KG1 (cell line): ENCODE results near the gene EYS.

ENCODE experiments used
- DNase-seq: peaks from one replicate; lab custom pipeline; 2025; lab: John Stamatoyannopoulos, UW

EYS gene

DNA sequence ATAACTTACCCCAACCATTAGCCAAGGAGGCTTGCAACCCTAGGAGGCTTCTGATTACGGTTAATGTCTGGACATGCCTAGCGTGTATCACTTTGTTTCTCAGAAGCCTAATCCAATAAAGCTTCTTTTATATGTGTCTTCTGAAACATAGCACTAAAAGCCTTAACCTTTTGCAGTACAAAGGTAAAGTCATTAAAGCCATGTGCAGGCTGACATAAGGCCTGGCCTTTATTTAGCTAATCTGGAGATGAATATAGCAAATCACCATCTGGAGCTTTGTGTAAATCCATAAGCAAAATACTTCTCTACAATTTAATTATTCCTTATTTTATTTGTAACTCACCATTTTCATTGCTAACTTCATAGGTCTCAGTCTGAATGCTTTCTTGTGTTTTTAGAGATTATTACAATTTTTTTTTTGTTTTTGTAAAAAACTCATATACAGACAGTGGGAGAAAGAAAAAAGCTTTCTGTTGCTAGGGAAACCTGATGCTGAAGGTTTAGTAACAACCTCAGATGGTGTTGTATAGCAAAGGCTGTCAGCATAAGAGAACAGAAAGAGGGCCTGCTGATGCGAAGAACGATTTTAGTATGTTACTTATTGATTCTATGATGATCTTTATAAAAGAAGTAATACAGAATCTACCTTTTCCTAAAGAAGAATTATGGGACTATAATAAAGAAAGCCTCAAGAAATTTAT, at the start of gene EYS:
Gene EYS (minus strand): TSS at position 101 of the 701 bp plus-strand sequence. CDS start 211,816 bp downstream, outside the sequence.
- no peak for DNase-seq

DNA sequence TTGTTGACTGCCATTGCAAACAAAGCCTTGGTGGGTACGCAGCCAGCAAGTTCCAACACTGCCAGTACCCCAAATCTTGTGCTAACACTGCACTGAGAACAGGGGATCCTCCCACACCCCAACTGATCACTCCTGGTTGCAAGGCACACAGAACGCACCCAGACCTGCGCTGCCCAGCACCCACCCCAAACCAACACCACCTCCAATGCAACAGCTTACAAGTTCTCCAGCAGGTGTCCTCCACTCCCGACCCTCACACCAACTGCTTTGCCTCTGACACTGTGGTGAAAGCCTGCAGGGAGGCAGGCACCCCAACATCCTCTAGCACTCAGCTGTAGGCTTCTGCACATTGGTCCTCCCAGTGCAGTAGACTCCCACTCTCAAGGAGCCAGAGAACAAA, 39.3 kb upstream of the EYS start:
- DNase-seq: no peak

DNA sequence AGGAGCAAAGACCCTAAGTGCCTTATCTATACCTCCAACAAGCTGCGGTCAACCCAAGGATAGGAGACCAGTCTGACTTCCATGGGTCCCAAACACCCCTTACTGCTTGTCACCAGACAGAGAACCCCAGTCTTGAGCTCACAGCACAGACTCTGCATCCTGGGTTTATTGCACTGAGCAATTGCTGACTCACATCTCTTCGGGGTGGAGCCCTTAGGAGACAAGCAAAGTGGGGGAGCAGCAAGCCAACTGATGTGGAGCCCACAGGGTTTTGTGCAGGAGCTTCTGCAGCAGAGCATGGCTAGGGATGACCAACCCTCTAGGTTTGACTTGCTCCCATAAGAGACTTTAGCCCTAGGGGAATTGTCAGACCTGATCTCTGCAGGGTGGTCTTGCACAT, 38.6 kb upstream of the EYS start:
- DNase-seq: no peak

DNA sequence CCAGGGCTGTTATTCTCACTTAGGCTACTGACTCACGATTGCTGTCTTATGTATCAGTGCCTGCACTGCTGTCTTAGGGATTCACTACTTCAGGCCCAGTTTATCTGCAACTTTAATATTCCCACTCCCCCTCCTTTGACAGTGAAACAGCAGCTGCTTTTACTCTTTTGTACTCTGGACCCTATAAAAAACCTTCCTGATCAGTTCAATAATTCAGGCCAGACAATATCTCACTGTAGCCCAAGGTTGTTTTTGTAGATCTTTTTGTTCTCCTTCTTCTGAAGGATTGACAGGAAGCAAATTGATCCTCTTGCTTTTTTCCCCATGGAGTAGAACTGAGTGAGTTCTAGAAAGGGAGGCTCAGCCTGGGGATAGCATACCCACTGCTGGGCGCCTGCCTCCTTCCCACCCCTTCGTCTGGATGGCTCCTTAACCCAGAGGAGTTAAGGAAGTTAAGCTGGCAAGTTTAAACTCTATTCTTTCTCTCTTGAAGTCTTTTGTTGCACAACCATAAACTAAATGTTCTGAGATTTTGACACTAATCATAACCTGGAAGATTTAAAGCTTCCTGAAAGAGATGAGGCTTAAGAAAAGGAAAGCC, 22.0 kb upstream of the EYS start:
- DNase-seq: no peak

DNA sequence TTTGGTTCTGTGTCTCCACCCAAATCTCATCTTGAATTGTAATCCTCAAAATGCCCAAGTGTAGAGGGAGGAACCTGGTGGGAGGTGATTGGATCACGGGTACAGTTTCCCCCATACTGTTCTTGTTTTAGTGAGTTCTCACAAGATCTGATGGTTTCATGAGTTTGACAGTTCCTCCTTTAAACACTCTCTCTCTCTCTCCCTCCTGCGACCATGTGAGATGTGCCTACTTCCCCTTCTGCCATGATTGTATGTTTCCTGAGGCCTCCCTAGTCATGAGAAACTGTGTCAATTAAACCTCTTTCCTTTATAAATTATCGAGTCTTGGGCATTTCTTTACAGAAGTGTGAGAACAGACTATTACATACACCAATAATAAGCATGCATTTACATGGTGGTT, 12.1 kb upstream of the EYS start:
- no peak for DNase-seq

DNA sequence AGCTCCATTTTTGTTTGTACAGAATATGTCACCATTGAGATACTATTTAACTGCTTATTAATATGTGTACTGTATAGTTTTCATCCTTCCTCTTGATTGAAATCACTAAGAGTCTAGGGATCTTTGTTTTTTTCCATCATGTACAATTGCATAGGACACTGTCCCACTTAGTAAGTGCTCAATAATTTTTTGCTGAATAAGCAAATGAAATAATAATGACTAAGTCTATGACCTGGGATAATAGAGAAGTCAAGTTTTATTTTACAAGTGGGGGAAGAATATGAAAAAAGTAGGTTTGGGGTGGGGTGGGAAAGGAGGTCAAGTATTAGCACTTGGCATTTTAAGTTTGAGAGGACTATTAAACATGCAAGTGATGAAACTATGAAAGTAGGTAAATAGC, 4.5 kb upstream of the EYS start:
- DNase-seq: no peak

DNA sequence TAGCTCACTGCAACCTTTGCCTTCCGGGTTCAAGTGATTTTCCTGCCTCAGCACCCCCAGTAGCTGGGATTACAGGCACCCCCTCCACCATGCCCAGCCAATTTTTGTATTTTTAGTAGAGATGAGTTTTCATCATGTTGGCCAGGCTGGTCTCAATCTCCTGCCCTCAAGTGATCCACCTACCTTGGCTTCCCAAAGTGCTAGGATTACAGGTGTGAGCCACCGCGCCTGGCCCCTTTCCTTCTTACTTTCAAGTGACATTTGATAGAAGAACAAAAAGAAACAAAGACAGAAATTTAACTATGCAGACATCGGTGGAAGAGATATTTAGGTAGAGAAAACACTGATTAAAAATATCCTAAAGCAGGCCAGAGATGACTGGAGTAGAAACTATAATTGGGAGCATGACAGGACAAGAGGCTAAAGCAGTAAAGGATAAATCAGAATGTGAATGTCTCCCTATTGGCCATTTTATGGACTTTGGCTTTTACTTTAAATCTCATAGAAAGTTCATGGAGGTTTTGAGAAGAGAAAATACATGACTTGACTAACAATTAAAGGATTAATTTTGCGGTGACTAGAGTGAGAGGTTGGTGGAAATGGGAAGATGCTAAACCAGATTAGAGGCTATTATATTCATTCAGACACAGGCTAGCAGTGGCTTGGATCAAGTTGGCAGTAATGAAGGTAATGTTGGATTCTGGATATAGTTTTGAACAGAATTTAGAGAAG, 2.2 kb upstream of the EYS start:
- DNase-seq: no peak

DNA sequence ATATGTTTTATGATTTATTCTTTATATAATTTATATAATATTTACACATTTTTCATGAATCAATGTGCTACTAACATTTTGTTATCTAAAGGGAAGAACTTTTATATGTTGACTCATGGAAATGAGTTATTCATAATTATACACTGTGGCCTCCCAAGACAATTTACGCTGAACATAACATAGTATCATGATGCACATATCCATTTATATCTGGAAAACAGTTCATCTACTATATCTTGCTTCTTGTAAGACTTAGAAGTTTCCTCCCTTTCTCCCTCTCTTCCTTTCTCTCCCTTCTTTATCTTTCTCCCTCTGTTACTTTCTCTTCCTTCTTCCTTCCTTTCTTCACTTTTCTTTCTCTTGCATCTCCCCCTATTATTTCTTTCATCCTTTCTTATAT, 1.1 kb upstream of the EYS start:
- DNase-seq: no peak

DNA sequence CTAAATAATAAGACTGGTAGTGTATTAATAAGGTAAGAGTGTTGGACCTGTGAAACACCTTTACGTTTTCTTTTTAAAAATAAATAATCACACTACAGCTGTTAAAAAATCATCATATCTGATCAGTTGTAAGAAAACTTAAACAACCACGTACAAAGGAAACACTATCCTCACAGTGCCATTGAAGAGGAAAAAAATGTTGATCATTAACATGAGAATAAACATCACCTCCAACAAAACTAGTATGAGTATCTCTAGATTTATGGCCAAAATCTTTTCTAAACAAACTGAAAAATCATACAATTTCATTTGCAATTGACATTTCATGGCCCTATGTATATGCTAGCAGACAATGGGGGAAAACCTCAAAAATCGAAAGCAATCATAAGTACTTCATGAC, 590 bp downstream of the EYS start:
- DNase-seq: no peak

DNA sequence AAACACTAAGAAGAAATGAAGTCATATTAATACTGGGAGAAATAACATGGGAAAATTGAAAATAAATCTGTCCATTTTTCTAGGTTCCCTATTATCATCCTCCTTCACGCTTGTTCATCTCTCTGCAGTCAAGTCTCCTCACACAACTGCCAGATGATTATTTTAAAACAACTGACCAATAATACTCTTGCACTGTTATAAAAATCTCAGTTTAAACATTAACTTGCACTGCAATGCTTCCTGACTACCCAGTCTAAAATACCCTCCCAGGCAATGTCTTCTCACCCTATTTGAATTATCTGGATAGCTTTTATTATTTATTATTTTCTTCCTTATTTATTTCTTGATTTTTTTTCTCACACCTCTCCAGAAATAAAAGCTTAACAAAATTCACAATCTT, 5.7 kb downstream of the EYS start:
- DNase-seq: no peak

DNA sequence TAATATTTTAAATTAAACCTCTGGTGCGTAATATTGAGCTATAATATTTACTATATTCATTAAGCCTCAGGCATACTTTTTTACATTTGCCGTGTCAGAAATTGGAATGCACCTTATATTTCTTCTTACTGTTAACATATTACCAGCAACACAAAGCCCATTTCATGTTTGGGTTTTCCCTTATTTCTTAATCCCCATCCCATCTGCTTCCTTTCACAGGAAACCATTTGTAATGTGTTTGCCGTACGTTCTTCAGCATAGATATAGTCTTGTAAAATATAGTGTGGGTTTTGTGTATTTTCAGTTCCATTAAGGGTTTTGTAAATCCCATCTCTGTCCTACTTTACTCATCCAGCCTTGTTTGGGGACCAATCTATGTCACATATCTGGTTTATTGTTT, 6.5 kb downstream of the EYS start:
- no peak for DNase-seq

DNA sequence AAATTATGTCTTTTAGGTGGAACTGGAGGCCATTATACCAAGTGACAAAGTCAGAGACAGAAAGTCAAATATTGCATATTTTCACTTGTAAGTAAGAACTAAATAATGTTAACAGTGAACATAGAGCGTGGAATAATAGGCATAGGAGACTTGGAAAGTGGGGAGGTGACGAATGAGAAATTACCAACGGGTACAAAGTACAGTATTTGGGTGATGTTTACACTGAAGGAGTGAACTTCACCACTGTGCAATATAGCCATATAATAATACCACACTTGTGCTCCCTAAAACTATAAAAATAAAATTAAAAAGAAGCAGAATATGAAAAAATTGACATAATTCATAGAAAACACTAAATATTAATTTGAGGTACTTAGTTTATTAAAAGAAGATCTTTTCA, 14.9 kb downstream of the EYS start:
- no peak for DNase-seq

DNA sequence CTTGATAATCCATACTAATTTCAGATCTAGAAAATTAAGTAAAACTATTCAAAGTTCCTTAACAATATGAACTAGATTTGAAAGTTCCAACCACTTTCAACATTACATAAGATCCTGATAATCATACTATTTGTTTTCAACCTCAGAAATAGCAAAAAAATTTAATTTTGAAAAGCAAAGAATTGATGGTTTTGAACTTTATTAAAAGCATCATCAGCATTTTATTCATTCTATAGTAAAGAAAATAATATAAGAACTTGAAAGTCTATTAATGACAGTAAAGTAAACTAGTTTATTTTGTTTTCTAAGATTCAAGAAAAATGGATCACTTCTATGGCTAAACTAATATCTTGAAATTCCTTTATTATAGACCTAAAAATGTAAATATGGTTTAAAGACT, 26.8 kb downstream of the EYS start:
- DNase-seq: no peak

DNA sequence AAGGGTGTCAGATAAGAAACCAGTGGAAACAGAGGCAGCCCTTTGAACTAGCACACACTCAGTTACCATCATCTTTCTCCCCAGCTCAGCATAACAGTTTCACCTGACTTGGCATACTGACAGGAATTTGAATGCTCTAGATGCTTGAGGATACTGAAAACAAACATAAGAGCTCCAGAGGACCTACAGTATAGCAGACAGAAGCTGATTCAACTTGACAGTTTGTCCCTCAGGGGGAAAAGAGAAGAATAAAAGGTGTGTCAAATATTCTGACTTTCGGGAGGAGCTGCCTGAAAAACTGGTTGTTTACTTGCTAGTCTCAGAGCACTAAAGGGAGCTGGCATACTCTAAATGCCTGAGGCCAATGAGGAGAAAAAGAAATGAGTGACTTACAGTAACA, 35.1 kb downstream of the EYS start:
- DNase-seq: no peak

DNA sequence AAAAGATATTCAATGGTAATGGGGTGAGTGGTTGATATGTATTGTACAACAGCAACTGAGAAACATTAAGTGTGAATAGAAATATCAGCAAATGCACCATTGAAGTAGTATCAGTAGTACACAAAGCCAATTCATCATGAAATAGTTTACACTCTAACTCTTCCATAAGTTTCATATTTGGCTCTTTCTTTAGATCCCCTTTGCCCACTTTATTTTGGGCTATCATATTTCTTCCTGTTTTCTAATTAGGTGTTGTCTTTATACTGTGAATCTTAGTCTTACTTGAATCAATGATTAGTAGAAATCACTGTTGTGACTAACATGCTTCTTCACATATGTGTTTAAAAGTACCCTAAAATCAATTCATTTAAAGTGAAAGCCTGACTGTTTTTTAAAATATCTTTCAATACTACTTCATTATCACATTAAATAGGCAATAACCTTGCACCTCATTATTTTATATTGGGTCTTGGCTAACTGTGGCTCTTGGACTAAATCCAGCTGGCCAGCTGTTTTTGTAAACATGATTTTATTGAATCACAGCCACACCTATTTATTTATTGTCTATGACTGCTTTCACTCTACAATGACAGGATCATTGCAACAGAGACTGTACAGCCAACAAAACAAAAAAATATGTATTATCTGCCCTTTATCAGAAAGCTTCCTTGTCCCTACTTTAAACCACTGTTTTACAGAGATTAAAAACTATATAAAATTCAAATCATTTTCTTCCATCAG, 38.9 kb downstream of the EYS start:
- DNase-seq: no peak

DNA sequence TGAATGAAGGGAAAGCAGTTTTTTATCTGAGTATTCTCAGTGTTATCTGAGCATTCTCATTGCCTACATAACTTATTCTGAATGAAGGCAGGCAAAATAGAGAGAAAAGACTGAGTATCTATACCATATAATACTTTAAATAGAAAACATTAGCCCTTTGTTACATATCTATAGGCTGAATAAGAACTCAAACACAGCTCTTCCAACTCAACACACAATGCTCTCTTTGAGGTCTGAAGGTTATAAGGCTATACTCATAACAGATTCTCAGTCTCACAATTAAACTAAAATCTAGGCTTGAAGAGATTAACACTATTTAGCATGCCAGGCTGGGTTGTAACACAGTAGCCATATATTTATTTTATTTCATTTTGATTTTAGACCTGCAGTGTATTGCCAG, 56.9 kb downstream of the EYS start:
- DNase-seq: no peak

DNA sequence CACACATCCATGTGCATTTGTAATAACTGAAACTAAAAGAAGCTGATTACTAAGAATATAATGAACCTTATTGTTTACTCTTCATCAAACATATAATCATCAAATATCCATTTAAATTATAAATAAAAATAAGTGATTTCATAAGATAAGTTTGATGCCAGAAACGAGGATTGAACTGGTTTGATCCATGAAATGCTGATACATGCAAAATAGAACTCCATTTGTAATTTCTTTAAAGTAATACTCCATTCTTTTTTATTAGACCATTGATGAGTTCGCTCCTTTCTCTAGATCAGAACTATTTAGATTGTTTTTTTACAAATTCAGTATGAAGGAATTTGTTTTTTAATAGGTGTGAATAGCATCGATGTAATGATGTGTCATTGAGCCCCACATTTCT, 57.6 kb downstream of the EYS start:
- no peak for DNase-seq

DNA sequence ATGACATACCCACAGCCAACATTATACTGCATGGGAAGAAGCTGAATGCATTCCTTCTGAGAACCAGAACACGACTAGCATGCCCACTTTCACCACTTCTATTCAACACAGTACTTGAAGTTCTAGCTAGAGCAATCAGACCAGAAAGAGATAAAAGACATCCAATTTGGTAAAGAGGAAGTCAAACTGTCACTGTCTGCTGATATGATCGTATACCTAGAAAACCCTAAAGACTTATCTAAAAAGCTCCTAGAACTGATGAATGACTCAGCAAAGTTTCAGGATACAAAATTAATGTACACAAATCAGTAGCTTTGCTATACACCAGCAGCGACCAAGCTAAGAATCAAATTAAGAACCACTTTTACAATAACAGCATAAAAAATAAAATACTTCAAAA, 60.5 kb downstream of the EYS start:
- DNase-seq: no peak

DNA sequence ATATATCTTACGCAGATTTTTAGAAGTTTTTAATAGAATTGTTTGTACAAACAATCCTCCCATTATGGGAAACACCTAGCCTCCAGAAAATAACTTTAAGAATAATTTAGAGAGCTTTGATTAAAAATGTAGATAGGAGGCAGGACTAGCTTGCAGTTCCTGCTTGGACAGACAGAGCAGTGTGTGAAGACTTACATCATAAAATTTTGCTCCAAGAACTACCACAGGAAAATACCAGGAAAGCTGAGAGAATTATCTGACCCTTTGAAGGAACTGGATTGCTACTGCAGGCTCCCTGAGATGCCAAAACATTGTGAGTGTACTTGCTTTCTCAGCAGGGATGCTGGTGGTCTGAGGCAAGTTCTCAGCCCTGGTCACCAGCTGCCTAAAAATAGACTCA, 64.2 kb downstream of the EYS start:
- DNase-seq: no peak

DNA sequence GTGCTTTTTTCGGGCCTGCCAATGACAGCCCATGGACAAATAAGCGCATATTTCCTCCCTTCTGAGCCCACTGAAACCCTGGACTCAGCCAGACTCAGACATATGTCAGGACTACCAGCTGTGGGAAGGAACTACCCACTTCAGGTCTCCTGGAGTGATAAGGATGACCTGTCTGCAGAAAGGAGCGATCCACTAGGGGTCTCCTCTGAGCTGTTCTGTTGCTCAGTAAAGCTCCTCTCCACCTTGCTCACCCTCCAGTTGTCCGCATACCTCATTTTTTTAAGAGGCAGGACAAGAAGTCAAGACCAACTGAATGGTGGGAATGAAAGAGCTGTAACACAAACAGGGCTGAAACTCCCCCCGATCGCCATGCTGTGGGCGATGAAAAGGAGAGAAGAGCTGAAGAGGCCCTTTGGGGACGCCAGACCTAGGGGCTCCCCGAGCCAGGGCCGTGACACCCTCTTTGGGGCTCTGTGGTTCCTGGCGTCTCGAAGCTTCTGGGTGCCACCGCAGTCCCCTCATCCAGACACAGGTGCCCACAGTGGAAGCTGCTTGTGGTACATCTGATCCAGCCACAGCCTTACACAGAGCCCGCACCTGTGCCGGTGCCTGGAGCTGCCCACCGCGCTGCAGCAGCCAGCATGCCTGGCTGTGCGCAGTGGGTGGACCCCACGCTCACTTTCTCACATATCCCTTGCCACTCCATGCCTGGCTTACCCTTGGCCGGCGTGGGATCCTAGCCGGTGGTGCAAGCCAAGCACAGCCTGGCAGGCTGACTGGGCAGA, 68.8 kb downstream of the EYS start:
- no peak for DNase-seq

DNA sequence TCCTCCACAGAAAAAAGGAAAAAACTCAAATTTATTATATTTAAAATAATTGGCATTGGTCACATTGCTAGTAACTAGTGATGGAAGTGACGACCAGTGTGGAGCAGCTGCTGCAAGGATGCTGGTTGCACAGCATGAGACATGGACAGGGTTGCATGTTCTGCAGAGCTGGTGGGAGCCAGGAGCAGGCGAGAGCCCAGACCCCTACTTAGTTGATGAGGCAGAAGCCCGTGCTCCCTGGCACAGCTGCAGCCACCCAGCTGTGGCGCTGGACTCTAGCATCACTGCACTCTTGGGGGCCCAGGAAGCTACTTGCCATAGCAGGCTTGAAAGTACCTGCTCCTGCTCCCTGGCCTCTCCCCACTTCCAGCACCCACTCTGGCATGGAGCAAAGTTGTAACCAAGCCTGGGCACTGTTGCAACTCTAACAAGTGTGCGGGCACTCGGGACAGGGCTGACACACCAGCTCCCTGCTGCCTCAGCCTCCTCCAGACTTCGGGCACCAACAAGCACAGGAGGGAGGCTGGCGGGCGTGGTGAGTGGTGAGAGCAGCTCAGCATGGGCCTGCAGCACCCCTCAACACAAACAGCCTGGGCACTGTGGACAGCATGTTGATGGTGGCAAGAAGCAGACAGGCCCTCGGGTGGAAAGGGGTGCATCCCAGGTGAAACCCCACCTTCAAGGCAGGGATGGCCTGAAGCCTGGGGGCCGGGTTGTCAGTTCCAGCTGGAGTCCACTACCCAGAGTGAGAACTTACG, 69.6 kb downstream of the EYS start:
- no peak for DNase-seq
